HepG2 (cell line): ENCODE data around the gene EIF5A. TPM values are rescaled to one million over a fixed set of nuclear protein-coding genes. Genes with fewer than 3 reads are reported as not detected.
A peak's percentile ranks its signal among the peaks of the same experiment; 100 is the strongest.

Source experiments
- KDM3A ChIP-seq: IDR thresholded peaks from 2 replicates; pipeline ENCODE4 v1.6.1; 2018; ENCODE audit warnings: low read depth, missing compliant biosample characterization
- MAFG ChIP-seq: sonication (generic); formaldehyde crosslinking; IDR thresholded peaks from 2 replicates; pipeline ENCODE4 v1.5.1; 2020; ENCODE audit warnings: mild to moderate bottlenecking, missing genetic modification reagents
- RORA ChIP-seq: sonication (generic); formaldehyde crosslinking; IDR thresholded peaks from 2 replicates; pipeline ENCODE4 v1.5.0; 2020; ENCODE audit warnings: mild to moderate bottlenecking, missing genetic modification reagents, moderate library complexity
- SMARCE1 ChIP-seq: fragments of 450-650 bp; IDR thresholded peaks from 2 replicates; pipeline ENCODE4 v1.6.1; 2017; ENCODE audit warnings: borderline replicate concordance
- SPEN ChIP-seq: sonication (generic); formaldehyde crosslinking; IDR thresholded peaks from 2 replicates; pipeline ENCODE4 v1.5.1; 2020; ENCODE audit warnings: low read depth, mild to moderate bottlenecking, missing genetic modification reagents
- ZFP62 ChIP-seq: sonication (generic); formaldehyde crosslinking; IDR thresholded peaks from 2 replicates; pipeline ENCODE4 v1.4.0; 2020; ENCODE audit warnings: missing genetic modification reagents
- ZNF124 ChIP-seq: sonication (generic); formaldehyde crosslinking; IDR thresholded peaks from 2 replicates; pipeline ENCODE4 v1.4.0; 2020; ENCODE audit warnings: missing genetic modification reagents
- ZNF674 ChIP-seq: sonication (generic); formaldehyde crosslinking; IDR thresholded peaks from 2 replicates; pipeline ENCODE4 v1.5.0; 2020; ENCODE audit warnings: low read depth, mild to moderate bottlenecking, missing genetic modification reagents
- ZSCAN30 ChIP-seq: sonication (generic); formaldehyde crosslinking; IDR thresholded peaks from 2 replicates; pipeline ENCODE4 v1.5.0; 2020; ENCODE audit warnings: mild to moderate bottlenecking, missing genetic modification reagents
- polyA plus RNA-seq, 8 experiments: library from polyadenylated mRNA; depleted of rRNA in 3 of 8; stranded (reverse) in 7 of 8; unstranded in 1 of 8; fragments of >200 nt; fragmentation: Illumina TruSeq in 4 of 8; extraction: Trizol in 4 of 8; gene quantifications; 2 replicates each; pipeline versions ENCODE4 v1.2.1 to v1.2.3, GENCODE V29; 2011 to 2016; ENCODE audit warnings: low read depth in 4 of 8, missing spikeins in 1 of 8, mixed read lengths in 1 of 8; ENCODE audit not compliant: insufficient read depth in 1 of 8
- total RNA-seq, 5 experiments: library from RNA; depleted of rRNA; stranded (reverse); fragments of >200 nt; fragmentation: Illumina TruSeq; extraction: Trizol; gene quantifications; 2 replicates each; pipeline ENCODE4 v1.2.3, GENCODE V29; 2016; ENCODE audit warnings: low read depth in 1 of 5
- TF ChIP-seq, protein P1 (sequence below): sonication (generic); formaldehyde crosslinking; IDR thresholded peaks from 2 replicates; pipeline ENCODE4 v1.9.0; 2021; ENCODE audit warnings: missing genetic modification reagents, borderline replicate concordance
- TF ChIP-seq, protein P2 (sequence below): sonication (generic); formaldehyde crosslinking; conservative IDR thresholded peaks from 2 replicates; pipeline ENCODE4 v1.4.0; 2020; ENCODE audit warnings: missing genetic modification reagents
- TF ChIP-seq, protein P3 (sequence below): sonication (generic); formaldehyde crosslinking; IDR thresholded peaks from 2 replicates; pipeline ENCODE4 v1.4.0; 2020; ENCODE audit warnings: mild to moderate bottlenecking, missing genetic modification reagents
- TF ChIP-seq, protein P4 (sequence below): sonication (generic); formaldehyde crosslinking; IDR thresholded peaks from 2 replicates; pipeline ENCODE4 v1.8.0; 2022; ENCODE audit warnings: mild to moderate bottlenecking, missing genetic modification reagents; ENCODE audit not compliant: insufficient replicate concordance

The EIF5A gene
- total and polyA plus RNA-seq, 2 of the 13 experiments (the other 11 are each of a cell fraction or from before 2014, with no cell fraction given): 319 to 337 TPM

DNA sequence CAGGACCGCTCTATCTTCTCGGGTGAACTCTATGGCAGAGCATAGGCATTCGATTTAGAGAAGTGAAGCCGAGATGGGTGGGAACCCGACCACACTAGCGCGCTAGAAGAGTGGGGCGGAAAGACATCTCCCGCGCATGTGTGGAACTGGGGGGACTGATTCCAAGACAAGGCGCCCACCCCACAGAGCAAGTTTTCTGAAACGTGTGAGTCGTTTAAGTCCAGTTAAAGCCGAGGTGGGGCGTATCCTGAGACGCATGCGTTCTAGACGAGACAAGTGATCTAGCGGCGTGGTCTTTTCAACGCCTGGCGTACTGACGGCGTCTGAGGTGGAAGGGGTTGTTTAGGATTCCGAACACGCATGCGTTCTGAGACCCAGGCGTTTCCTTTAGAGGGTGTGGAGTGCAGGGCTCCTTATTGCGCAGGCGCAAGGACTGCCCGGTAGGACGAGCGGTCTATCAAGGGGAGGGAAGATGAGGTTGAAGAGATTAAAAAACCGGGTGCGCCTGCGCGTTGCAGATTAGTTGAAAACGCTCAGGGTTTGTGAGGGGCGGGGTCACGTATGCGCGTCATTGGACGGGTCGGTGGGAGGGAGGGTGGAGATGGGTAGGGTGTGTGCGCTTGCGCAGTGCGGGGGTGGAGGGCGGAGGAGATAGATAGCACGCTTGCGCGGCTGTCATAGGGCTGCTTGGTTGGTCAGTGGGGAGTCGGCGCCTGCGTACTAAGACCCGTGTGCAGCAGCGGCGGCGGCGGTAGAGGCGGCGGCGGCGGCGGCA lies at the start of gene EIF5A (continued):
- TF ChIP-seq, protein P1, sequence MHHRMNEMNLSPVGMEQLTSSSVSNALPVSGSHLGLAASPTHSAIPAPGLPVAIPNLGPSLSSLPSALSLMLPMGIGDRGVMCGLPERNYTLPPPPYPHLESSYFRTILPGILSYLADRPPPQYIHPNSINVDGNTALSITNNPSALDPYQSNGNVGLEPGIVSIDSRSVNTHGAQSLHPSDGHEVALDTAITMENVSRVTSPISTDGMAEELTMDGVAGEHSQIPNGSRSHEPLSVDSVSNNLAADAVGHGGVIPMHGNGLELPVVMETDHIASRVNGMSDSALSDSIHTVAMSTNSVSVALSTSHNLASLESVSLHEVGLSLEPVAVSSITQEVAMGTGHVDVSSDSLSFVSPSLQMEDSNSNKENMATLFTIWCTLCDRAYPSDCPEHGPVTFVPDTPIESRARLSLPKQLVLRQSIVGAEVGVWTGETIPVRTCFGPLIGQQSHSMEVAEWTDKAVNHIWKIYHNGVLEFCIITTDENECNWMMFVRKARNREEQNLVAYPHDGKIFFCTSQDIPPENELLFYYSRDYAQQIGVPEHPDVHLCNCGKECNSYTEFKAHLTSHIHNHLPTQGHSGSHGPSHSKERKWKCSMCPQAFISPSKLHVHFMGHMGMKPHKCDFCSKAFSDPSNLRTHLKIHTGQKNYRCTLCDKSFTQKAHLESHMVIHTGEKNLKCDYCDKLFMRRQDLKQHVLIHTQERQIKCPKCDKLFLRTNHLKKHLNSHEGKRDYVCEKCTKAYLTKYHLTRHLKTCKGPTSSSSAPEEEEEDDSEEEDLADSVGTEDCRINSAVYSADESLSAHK: no peak
- TF ChIP-seq, protein P2, sequence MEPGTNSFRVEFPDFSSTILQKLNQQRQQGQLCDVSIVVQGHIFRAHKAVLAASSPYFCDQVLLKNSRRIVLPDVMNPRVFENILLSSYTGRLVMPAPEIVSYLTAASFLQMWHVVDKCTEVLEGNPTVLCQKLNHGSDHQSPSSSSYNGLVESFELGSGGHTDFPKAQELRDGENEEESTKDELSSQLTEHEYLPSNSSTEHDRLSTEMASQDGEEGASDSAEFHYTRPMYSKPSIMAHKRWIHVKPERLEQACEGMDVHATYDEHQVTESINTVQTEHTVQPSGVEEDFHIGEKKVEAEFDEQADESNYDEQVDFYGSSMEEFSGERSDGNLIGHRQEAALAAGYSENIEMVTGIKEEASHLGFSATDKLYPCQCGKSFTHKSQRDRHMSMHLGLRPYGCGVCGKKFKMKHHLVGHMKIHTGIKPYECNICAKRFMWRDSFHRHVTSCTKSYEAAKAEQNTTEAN (CRISPR knock-in tag): no peak
- TF ChIP-seq ZFP62 (no peak), RORA (CRISPR knock-in tag) (no peak), KDM3A (CRISPR knock-in tag) (no peak), ZSCAN30 (CRISPR knock-in tag) (no peak), ZNF124 (CRISPR knock-in tag) (no peak), MAFG (CRISPR knock-in tag) (no peak), SPEN (CRISPR knock-in tag) (peak; percentile 40; the same call in 1 of the 2 replicates), ZNF674 (CRISPR knock-in tag) (no peak), SMARCE1 (no peak)
- TF ChIP-seq, protein P3, sequence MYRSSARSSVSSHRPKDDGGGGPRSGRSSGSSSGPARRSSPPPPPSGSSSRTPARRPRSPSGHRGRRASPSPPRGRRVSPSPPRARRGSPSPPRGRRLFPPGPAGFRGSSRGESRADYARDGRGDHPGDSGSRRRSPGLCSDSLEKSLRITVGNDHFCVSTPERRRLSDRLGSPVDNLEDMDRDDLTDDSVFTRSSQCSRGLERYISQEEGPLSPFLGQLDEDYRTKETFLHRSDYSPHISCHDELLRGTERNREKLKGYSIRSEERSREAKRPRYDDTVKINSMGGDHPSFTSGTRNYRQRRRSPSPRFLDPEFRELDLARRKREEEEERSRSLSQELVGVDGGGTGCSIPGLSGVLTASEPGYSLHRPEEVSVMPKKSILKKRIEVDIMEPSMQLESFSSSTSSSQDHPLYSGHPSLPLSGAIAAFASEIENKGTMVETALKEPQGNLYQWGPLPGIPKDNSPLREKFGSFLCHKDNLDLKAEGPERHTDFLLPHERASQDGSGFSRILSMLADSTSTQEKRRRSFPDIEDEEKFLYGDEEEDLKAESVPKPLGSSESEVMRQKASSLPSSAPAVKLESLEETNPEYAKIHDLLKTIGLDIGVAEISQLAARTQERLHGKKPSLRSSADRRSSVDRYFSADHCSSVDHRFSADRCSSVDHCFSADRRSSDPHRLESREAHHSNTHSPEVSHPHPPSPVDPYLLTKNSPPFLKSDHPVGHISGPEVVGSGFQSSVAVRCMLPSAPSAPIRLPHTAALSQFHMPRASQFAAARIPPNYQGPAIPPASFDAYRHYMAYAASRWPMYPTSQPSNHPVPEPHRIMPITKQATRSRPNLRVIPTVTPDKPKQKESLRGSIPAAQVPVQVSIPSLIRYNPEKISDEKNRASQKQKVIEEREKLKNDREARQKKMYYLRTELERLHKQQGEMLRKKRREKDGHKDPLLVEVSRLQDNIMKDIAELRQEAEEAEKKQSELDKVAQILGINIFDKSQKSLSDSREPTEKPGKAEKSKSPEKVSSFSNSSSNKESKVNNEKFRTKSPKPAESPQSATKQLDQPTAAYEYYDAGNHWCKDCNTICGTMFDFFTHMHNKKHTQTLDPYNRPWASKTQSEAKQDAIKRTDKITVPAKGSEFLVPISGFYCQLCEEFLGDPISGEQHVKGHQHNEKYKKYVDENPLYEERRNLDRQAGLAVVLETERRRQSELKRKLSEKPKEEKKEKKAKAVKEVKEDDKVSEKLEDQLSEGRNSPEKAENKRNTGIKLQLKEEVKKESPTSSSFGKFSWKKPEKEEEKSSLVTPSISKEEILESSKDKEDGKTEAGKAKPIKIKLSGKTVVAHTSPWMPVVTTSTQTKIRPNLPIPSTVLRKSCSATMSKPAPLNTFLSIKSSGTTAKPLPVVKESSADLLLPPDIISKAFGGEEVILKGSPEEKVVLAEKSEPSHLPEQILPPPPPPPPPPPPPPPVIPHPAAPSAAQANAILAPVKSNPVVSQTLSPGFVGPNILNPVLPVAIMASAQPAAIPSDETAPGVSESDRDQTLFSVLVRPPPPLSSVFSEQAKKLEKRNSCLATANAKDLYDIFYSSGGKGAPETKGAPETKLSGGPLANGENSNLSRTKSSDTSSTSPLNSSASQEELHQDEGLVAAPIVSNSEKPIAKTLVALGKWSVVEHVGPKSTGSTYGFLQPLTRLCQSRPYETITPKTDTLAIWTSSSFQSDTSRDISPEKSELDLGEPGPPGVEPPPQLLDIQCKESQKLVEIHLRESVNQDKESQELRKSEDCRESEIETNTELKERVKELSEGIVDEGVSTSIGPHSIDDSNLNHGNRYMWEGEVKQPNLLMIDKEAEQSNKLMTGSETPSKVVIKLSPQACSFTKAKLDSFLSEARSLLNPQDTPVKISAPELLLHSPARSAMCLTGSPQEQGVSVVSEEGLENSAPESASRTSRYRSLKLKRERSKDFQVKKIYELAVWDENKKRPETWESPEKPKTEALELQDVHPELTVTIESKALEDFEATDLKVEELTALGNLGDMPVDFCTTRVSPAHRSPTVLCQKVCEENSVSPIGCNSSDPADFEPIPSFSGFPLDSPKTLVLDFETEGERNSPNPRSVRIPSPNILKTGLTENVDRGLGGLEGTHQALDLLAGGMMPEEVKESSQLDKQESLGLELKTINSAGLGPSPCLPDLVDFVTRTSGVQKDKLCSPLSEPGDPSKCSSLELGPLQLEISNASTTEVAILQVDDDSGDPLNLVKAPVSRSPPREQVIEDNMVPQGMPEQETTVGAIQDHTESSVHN: no peak
- TF ChIP-seq, protein P4, sequence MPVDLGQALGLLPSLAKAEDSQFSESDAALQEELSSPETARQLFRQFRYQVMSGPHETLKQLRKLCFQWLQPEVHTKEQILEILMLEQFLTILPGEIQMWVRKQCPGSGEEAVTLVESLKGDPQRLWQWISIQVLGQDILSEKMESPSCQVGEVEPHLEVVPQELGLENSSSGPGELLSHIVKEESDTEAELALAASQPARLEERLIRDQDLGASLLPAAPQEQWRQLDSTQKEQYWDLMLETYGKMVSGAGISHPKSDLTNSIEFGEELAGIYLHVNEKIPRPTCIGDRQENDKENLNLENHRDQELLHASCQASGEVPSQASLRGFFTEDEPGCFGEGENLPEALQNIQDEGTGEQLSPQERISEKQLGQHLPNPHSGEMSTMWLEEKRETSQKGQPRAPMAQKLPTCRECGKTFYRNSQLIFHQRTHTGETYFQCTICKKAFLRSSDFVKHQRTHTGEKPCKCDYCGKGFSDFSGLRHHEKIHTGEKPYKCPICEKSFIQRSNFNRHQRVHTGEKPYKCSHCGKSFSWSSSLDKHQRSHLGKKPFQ (CRISPR knock-in tag): no peak
